ENCODE measurements around the gene SLC2A13.
"Not testable (repeated sequence)": the region's sequence is repeated elsewhere in the genome, so short reads cannot be mapped to it uniquely, and the experiment has no call there.

Gene SLC2A13

DNA sequence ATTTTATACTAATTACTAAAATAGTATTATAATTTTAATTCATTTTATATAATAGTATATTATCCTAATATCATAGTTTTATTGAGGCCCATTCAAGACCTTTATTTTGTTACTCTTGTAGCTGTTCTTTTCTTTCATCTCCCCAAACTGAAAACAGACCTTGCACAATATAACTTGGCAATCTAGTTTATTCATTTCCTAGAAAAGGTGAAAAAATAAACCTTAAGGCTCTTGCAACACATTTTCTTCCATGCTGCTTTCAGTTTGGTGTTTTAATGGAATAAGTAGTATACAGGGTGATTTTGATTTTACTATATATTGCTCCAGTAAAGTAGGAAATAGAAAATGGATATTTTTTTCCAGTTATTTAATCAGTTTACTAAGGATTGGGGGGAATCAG is 174.0 kb downstream of the SLC2A13 start:
- DNase-seq (ENCODE audit: insufficient read length, low spot score) (no peak), FAIRE-seq (no peak)
- TF ChIP-seq, protein P1, sequence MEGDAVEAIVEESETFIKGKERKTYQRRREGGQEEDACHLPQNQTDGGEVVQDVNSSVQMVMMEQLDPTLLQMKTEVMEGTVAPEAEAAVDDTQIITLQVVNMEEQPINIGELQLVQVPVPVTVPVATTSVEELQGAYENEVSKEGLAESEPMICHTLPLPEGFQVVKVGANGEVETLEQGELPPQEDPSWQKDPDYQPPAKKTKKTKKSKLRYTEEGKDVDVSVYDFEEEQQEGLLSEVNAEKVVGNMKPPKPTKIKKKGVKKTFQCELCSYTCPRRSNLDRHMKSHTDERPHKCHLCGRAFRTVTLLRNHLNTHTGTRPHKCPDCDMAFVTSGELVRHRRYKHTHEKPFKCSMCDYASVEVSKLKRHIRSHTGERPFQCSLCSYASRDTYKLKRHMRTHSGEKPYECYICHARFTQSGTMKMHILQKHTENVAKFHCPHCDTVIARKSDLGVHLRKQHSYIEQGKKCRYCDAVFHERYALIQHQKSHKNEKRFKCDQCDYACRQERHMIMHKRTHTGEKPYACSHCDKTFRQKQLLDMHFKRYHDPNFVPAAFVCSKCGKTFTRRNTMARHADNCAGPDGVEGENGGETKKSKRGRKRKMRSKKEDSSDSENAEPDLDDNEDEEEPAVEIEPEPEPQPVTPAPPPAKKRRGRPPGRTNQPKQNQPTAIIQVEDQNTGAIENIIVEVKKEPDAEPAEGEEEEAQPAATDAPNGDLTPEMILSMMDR (IDR thresholded peaks at IDR 0.05; ENCODE audit: insufficient read depth, missing control alignments): no peak

DNA sequence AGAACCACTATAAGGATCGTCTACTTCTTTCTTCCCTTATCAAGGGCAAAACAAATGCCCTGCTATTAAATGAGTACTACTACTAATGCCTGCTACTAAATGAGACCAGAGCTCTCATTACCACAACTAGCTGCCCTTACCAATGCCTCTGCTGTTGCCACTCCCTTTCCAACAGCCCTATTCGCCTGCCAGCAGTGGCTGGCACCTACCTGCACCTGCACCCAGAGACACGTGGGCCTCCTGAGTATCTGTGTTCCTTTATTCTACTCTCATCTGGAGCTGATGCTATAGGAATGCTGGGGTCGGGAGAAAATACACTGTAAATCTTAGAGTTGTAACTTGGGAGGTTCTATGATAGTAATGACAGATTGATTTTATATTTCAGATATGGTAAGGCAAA is 174.7 kb downstream of the SLC2A13 start:
- no peak for FAIRE-seq
- no peak for DNase-seq (ENCODE audit: insufficient read length, low spot score)
- TF ChIP-seq, protein P1 (IDR thresholded peaks at IDR 0.05; ENCODE audit: insufficient read depth, missing control alignments): no peak

- DNase-seq (ENCODE audit: insufficient read length, low spot score): no peak
- FAIRE-seq: no peak
- TF ChIP-seq, protein P1 (IDR thresholded peaks at IDR 0.05; ENCODE audit: insufficient read depth, missing control alignments): no peak
Observed at GRCh38 chr12:39930101-39930500, 175.8 kb downstream of the SLC2A13 start.

- TF ChIP-seq, protein P1 (IDR thresholded peaks at IDR 0.05; ENCODE audit: insufficient read depth, missing control alignments): no peak
- FAIRE-seq: no peak
- DNase-seq (ENCODE audit: insufficient read length, low spot score): no peak
Observed at GRCh38 chr12:39928181-39928899, 177.5 kb downstream of the SLC2A13 start.

DNA sequence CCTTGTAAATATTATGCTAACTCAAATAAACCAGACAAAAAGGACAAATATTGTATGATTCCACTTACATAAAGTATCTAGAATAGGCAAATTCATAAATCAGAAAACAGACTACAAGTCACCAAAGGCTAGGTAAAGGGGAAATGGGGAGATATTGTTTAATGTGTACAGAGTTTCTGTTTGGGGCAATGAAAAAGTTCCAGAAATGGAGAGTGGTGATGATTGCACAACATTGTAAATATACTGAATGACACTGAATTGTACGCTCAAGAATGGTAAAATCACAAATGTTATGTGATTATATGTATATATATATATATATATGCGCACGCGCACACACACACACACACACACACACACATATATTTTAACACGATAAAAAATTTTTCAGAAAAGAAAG is 182.5 kb downstream of the SLC2A13 start:
- no peak for DNase-seq (ENCODE audit: insufficient read length, low spot score)
- FAIRE-seq: no peak
- TF ChIP-seq, protein P1 (IDR thresholded peaks at IDR 0.05; ENCODE audit: insufficient read depth, missing control alignments): no peak

- DNase-seq (ENCODE audit: insufficient read length, low spot score); FAIRE-seq: not testable (repeated sequence)
Observed at GRCh38 chr12:39922598-39922997, 183.3 kb downstream of the SLC2A13 start.

DNA sequence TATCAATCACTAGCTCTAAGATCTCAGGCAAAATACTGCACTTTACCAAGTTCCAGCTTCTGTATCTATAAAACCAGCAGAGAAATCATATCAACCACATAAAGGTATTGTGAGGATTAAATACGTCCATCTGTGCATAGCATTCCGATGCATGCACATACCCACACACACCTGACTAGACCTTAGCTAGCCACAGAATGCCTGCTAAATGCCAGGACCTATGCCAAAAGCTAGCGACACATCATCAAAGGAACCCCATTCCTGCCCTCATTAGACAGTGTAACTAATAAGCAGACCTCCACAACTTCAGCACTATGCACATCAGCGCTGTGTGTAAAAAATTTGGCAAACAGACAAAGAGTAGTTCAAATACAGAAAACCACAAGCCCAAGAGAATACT is 185.2 kb downstream of the SLC2A13 start:
- TF ChIP-seq, protein P1 (IDR thresholded peaks at IDR 0.05; ENCODE audit: insufficient read depth, missing control alignments): no peak
- DNase-seq (ENCODE audit: insufficient read length, low spot score) (no peak), FAIRE-seq (no peak)
